PC-3 (cell line): ENCODE results near the gene EFHC1.

ENCODE experiments used
- EZH2 ChIP-seq: fragments of 300-600 bp; sonication (generic); IDR thresholded peaks from one replicate; pipeline ENCODE4 v1.6.1; 2017; ENCODE audit warnings: antibody characterized with exemption, mild to moderate bottlenecking, low read length; ENCODE audit not compliant: unreplicated experiment
- EZH2phosphoT487 ChIP-seq: fragments of 300-600 bp; sonication (generic); IDR thresholded peaks from 2 replicates; pipeline ENCODE4 v1.6.1; 2018; ENCODE audit warnings: mild to moderate bottlenecking, antibody characterized with exemption, low read length, borderline replicate concordance
- TF ChIP-seq, protein P1 (sequence below): fragments of 300-600 bp; sonication (generic); conservative IDR thresholded peaks from 2 replicates; pipeline ENCODE4 v1.5.1; 2017; ENCODE audit warnings: antibody characterized with exemption, low read depth, mild to moderate bottlenecking, low read length

DNA sequence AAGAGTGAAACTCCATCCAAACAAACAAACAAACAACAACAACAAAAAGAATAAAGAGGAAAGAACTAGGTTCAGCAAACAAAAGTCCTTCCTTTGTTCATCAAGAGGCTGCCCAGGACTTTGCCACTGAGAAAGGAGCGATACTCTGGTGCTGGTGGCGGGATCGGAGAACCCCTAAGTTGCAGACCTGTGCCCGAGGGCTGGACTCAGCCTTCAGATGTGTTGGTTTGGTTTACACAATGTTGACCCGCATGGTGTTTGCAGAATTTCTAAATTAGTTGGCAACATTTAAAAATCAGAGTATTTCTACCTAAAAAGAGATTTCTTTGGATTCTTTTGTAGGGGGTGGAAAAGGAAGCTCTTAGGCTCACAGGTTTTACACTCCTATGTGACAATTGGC is 114.2 kb downstream of the EFHC1 start:
- TF ChIP-seq, protein P1, sequence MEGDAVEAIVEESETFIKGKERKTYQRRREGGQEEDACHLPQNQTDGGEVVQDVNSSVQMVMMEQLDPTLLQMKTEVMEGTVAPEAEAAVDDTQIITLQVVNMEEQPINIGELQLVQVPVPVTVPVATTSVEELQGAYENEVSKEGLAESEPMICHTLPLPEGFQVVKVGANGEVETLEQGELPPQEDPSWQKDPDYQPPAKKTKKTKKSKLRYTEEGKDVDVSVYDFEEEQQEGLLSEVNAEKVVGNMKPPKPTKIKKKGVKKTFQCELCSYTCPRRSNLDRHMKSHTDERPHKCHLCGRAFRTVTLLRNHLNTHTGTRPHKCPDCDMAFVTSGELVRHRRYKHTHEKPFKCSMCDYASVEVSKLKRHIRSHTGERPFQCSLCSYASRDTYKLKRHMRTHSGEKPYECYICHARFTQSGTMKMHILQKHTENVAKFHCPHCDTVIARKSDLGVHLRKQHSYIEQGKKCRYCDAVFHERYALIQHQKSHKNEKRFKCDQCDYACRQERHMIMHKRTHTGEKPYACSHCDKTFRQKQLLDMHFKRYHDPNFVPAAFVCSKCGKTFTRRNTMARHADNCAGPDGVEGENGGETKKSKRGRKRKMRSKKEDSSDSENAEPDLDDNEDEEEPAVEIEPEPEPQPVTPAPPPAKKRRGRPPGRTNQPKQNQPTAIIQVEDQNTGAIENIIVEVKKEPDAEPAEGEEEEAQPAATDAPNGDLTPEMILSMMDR = no peak
- TF ChIP-seq EZH2 (no peak), EZH2phosphoT487 (no peak)
